Hepatocyte (in vitro differentiated cells): Measurements from ENCODE around the gene TRPM3. TPM values are rescaled to one million over a fixed set of nuclear protein-coding genes. Genes with fewer than 3 reads are reported as not detected.

ENCODE experiments used
- DNase-seq: peaks from one replicate; pipeline ENCODE4 v3.0.0-alpha.2; 2016; ENCODE audit warnings: low spot score
- H2AFZ ChIP-seq: fragments of 200-600 bp; sonication (generic); 2 replicates; pipeline ENCODE4 v1.6.0; 2016; ENCODE audit warnings: antibody characterized with exemption, mild to moderate bottlenecking
- H3K27ac ChIP-seq: fragments of 200-600 bp; sonication (generic); 2 replicates; pipeline ENCODE4 v1.5.1; 2016; ENCODE audit warnings: mild to moderate bottlenecking
- H3K27me3 ChIP-seq: fragments of 200-600 bp; sonication (generic); 2 replicates; pipeline ENCODE4 v1.6.1; 2016
- H3K36me3 ChIP-seq: fragments of 200-600 bp; sonication (generic); replicated peaks from 2 replicates; pipeline ENCODE4 v1.5.1; 2016; ENCODE audit warnings: low read depth; ENCODE audit not compliant: insufficient read depth
- H3K4me1 ChIP-seq: fragments of 200-600 bp; sonication (generic); 2 replicates; pipeline ENCODE4 v1.5.1; 2016; ENCODE audit warnings: mild to moderate bottlenecking, moderate library complexity; ENCODE audit not compliant: insufficient read depth
- H3K4me2 ChIP-seq: fragments of 200-600 bp; sonication (generic); 2 replicates; pipeline ENCODE4 v1.6.0; 2016
- H3K4me3 ChIP-seq: fragments of 200-600 bp; sonication (generic); 2 replicates; pipeline ENCODE4 v1.5.1; 2016; ENCODE audit warnings: mild to moderate bottlenecking
- H3K79me2 ChIP-seq: fragments of 200-600 bp; sonication (generic); 2 replicates; pipeline ENCODE4 v1.6.0; 2017; ENCODE audit warnings: mild to moderate bottlenecking
- H3K9me2 ChIP-seq: fragments of 200-600 bp; sonication (generic); replicated peaks from 2 replicates; pipeline ENCODE4 v1.6.0; 2017; ENCODE audit warnings: mild to moderate bottlenecking; ENCODE audit not compliant: insufficient read depth
- H3K9me3 ChIP-seq: fragments of 200-600 bp; sonication (generic); 2 replicates; pipeline ENCODE4 v1.5.1; 2016; ENCODE audit warnings: low read depth, mild to moderate bottlenecking
- H4K20me1 ChIP-seq: fragments of 200-600 bp; sonication (generic); 2 replicates; pipeline ENCODE4 v1.6.0; 2016; ENCODE audit warnings: mild to moderate bottlenecking; ENCODE audit not compliant: insufficient read depth, poor library complexity, severe bottlenecking
- EZH2 ChIP-seq: fragments of 200-600 bp; sonication (generic); IDR thresholded peaks from 2 replicates; pipeline ENCODE4 v1.6.1; 2016; ENCODE audit warnings: antibody characterized with exemption, mild to moderate bottlenecking, borderline replicate concordance
- EZH2phosphoT487 ChIP-seq: fragments of 200-600 bp; sonication (generic); IDR thresholded peaks from one replicate; pipeline ENCODE4 v1.6.1; 2018; ENCODE audit warnings: antibody characterized with exemption, mild to moderate bottlenecking, low read depth, moderate library complexity; ENCODE audit not compliant: unreplicated experiment, severe bottlenecking
- WGBS: methylation state at CpG from one replicate; pipeline ENCODE4 v1.1.6; 2016; ENCODE audit warnings: low lambda C conversion rate; ENCODE audit errors: missing lambda C conversion rate; 5-methylcytosine and 5-hydroxymethylcytosine counted together
- polyA plus RNA-seq: library from polyadenylated mRNA; unstranded; fragments of >200 nt; fragmentation: Nextera tagmentation; extraction: Ambion mirVana; gene quantifications from 2 replicates; pipeline ENCODE4 v1.2.1, GENCODE V29; 2016
- total RNA-seq: library from RNA; depleted of rRNA; stranded (reverse); fragments of >200 nt; gene quantifications from 2 replicates; pipeline ENCODE4 v1.2.3, GENCODE V29; 2014
- TF ChIP-seq, protein P1 (sequence below): fragments of 200-600 bp; sonication (generic); IDR thresholded peaks from 2 replicates; pipeline ENCODE4 v1.5.1; 2016; ENCODE audit warnings: antibody characterized with exemption, mild to moderate bottlenecking; ENCODE audit not compliant: poor library complexity

TRPM3 gene
- total and polyA plus RNA-seq, 2 experiments from 2014 or later = 0.60 to 0.68 TPM

DNA sequence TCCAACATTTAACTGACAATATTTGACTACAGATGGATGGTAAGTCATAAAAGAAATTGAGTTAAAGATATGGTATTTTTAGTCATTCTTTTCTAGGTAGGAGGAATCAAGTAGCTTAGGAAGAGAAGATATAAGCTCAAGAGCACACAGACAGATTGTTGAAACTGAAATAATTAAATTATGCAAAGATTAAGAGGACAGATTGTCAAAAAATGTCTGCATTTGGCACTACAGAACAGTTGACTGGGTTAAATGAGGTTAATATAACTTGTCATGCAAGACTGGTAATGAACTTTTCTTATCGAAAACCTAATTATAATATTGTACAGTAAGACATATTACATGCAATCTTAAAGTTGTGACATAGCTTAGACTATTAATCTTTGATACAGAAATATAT, 36.3 kb upstream of the TRPM3 start:
- Histone ChIP-seq H3K36me3 (no peaks in the 10 kb centered on the region), H3K4me1 (no peaks in the 10 kb centered on the region), H3K4me3 (no peak overlapping the region), H3K4me2 (no peak overlapping the region), H3K9me3 (no peaks in the 10 kb centered on the region), H4K20me1 (no peaks in the 10 kb centered on the region), H2AFZ (no peak overlapping the region), H3K27me3 (no peaks in the 10 kb centered on the region), H3K9me2 (no peaks in the 10 kb centered on the region), H3K79me2 (no peaks in the 10 kb centered on the region), H3K27ac (no peak overlapping the region)
- WGBS = 82% methylated on average over 1 of the region's 1 CpG
- TF ChIP-seq EZH2phosphoT487 = no peak
- TF ChIP-seq, protein P1, sequence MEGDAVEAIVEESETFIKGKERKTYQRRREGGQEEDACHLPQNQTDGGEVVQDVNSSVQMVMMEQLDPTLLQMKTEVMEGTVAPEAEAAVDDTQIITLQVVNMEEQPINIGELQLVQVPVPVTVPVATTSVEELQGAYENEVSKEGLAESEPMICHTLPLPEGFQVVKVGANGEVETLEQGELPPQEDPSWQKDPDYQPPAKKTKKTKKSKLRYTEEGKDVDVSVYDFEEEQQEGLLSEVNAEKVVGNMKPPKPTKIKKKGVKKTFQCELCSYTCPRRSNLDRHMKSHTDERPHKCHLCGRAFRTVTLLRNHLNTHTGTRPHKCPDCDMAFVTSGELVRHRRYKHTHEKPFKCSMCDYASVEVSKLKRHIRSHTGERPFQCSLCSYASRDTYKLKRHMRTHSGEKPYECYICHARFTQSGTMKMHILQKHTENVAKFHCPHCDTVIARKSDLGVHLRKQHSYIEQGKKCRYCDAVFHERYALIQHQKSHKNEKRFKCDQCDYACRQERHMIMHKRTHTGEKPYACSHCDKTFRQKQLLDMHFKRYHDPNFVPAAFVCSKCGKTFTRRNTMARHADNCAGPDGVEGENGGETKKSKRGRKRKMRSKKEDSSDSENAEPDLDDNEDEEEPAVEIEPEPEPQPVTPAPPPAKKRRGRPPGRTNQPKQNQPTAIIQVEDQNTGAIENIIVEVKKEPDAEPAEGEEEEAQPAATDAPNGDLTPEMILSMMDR = no peak
- TF ChIP-seq EZH2 = no peak
- no peak for DNase-seq

DNA sequence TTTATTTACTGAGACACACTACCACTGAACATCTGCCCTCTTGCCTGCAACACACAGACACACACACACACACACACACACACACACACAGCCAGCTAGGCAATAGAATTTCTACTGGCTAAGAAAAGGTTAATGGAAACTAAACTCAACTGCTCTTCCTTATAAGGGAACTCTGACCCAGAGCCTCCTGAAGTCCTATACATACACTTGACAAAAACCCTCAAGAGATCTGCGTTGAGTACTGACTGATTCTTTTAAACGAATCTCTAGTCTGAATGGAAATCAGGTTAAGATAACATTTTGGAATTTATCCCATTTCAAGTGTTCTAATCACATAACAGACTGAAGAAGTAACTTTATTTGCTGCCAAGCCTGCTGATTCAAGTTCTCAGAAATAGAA, 25.9 kb upstream of the TRPM3 start:
- Histone ChIP-seq H3K27ac (no peak overlapping the region), H3K79me2 (no peaks in the 10 kb centered on the region), H3K4me3 (no peak overlapping the region), H3K4me1 (no peaks in the 10 kb centered on the region), H3K4me2 (no peak overlapping the region), H3K9me3 (no peaks in the 10 kb centered on the region), H3K9me2 (no peaks in the 10 kb centered on the region), H4K20me1 (no peaks in the 10 kb centered on the region), H3K36me3 (no peaks in the 10 kb centered on the region), H3K27me3 (no peaks in the 10 kb centered on the region), H2AFZ (no peak overlapping the region)
- 48% methylated on average over 2 of the region's 2 CpGs for WGBS
- DNase-seq = no peak
- TF ChIP-seq, protein P1 = no peak
- TF ChIP-seq EZH2 (no peak), EZH2phosphoT487 (no peak)

DNA sequence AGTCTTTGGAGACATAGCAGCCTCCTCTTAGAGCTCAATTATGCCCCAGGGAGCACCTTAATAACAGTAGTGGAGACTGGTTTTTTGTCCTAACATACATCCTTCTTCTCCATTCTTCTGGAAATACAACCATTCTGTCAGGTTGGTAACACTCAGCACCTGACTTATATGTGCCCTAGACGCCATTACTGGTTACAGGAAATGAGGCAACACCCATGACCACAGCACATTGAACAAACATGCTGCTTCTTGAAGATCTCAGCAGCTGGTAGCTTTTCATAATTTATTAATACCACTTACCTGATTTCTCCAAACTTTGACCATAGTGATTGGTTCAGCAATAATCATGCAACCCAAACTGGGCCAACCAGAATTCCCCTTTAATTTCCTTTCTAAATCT, 25.1 kb upstream of the TRPM3 start:
- no peak overlapping the region for H3K27ac ChIP-seq
- H3K9me3 ChIP-seq = no peaks in the 10 kb centered on the region
- H2AFZ ChIP-seq = no peak overlapping the region
- no peaks in the 10 kb centered on the region for H3K4me1 ChIP-seq
- H3K79me2 ChIP-seq = no peaks in the 10 kb centered on the region
- no peaks in the 10 kb centered on the region for H3K36me3 ChIP-seq
- no peaks in the 10 kb centered on the region for H3K9me2 ChIP-seq
- no peak overlapping the region for H3K4me3 ChIP-seq
- TF ChIP-seq, protein P1 = no peak
- TF ChIP-seq EZH2 (no peak), EZH2phosphoT487 (no peak)
- 64% methylated on average over 1 of the region's 1 CpG for WGBS
- no peak for DNase-seq
- no peaks in the 10 kb centered on the region for H3K27me3 ChIP-seq
- no peak overlapping the region for H3K4me2 ChIP-seq
- H4K20me1 ChIP-seq = no peaks in the 10 kb centered on the region

DNA sequence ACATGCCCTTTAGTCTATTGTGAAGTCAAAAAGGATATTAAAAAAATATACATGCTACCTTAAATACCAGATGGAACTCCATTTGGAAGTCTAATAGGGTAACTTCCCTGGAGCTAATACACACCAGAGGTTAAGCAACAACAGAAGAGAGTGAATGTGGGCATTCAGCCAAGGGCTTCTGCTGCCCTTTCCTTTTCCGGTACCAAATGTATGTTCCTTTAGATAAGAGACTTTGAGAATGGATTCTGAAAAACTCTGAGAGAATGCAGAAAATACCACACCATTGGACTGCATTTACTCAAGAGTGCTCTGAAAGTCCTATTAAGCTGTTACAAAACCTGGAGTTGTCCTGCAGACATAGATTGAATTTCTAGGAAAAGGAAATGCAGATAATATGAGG, 23.8 kb upstream of the TRPM3 start:
- Histone ChIP-seq H3K9me3 (no peaks in the 10 kb centered on the region), H3K27me3 (no peaks in the 10 kb centered on the region), H3K36me3 (no peaks in the 10 kb centered on the region), H3K27ac (no peak overlapping the region), H3K4me3 (no peak overlapping the region), H4K20me1 (no peaks in the 10 kb centered on the region), H3K79me2 (no peaks in the 10 kb centered on the region), H2AFZ (no peak overlapping the region), H3K4me1 (no peaks in the 10 kb centered on the region), H3K4me2 (no peak overlapping the region), H3K9me2 (no peaks in the 10 kb centered on the region)
- peak; percentile 31 for DNase-seq
- 32% methylated on average over 1 of the region's 1 CpG for WGBS
- TF ChIP-seq EZH2 (no peak), EZH2phosphoT487 (no peak)
- TF ChIP-seq, protein P1 = no peak
